ENCODE measurements around the gene HTR2C.

DNA sequence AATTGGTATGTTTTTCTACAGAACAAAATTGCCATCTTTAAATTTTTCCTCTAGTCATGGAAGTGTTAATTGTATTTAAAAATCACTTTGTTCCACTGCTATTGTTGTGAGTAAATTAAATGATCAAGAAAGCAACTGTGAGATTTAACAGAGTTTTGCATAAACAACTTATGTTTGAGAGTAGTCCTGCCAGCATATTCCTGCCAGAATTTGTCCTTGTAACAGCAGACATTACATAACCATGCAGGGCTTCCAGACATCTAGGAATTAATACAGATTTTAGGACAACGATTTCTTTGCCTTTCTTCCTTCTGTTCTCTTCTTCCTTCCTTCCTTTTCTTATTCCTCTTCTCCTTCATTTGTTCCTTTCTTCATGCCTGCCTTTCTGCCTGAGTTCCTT lies 125.5 kb downstream of the HTR2C start:
- TF ChIP-seq, protein P1, sequence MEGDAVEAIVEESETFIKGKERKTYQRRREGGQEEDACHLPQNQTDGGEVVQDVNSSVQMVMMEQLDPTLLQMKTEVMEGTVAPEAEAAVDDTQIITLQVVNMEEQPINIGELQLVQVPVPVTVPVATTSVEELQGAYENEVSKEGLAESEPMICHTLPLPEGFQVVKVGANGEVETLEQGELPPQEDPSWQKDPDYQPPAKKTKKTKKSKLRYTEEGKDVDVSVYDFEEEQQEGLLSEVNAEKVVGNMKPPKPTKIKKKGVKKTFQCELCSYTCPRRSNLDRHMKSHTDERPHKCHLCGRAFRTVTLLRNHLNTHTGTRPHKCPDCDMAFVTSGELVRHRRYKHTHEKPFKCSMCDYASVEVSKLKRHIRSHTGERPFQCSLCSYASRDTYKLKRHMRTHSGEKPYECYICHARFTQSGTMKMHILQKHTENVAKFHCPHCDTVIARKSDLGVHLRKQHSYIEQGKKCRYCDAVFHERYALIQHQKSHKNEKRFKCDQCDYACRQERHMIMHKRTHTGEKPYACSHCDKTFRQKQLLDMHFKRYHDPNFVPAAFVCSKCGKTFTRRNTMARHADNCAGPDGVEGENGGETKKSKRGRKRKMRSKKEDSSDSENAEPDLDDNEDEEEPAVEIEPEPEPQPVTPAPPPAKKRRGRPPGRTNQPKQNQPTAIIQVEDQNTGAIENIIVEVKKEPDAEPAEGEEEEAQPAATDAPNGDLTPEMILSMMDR (IDR thresholded peaks at IDR 0.05; ENCODE audit: low read depth, low read length, missing input control) = no peak
- no peak for TF ChIP-seq REST (IDR thresholded peaks at IDR 0.05)
- TF ChIP-seq TAF1 (conservative IDR thresholded peaks at IDR 0.05) = no peak
- TF ChIP-seq YY1 (IDR thresholded peaks at IDR 0.05) = no peak
- TF ChIP-seq NR2F2 (IDR thresholded peaks at IDR 0.05) = no peak
- TF ChIP-seq, protein P2, sequence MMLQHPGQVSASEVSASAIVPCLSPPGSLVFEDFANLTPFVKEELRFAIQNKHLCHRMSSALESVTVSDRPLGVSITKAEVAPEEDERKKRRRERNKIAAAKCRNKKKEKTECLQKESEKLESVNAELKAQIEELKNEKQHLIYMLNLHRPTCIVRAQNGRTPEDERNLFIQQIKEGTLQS (IDR thresholded peaks at IDR 0.05) = no peak

Data from liver (tissue), 3 donors.